Effector memory CD8-positive, alpha-beta T cell (primary cell): ENCODE results near the gene HTR2B.

Experiments
- ATAC-seq: fragments of 150-1000 bp; cut with Tn5 transposase; replicated peaks from 2 replicates; pipeline ENCODE4 v1.10.0; 2021; ENCODE audit warnings: mild to moderate bottlenecking, moderate library complexity
- DNase-seq, 3 experiments: peaks; one replicate each; pipeline ENCODE4 v3.0.0; 2021
- H3K27ac Mint-ChIP-seq, 2 donors: one replicate each; pipeline ENCODE4 v1.8.0; 2022; ENCODE audit warnings: mild to moderate bottlenecking in 2 of 2, mixed read lengths in 2 of 2, moderate library complexity in 2 of 2
- H3K27me3 Mint-ChIP-seq, 2 donors: one replicate each; pipeline ENCODE4 v1.8.0; 2022; ENCODE audit warnings: mixed read lengths in 2 of 2
- H3K36me3 Mint-ChIP-seq: one replicate; pipeline ENCODE4 v1.8.0; 2022; ENCODE audit warnings: mild to moderate bottlenecking, moderate library complexity, mixed read lengths; ENCODE audit not compliant: insufficient read depth
- H3K4me1 Mint-ChIP-seq, 2 donors: one replicate each; pipeline ENCODE4 v1.8.0; 2022; ENCODE audit warnings: low read depth in 2 of 2, mixed read lengths in 2 of 2
- H3K4me3 Mint-ChIP-seq, 2 donors: one replicate each; pipeline ENCODE4 v1.8.0; 2022; ENCODE audit warnings: mild to moderate bottlenecking in 2 of 2, mixed read lengths in 2 of 2, moderate library complexity in 2 of 2
- H3K9me3 Mint-ChIP-seq, 2 donors: one replicate each; pipeline ENCODE4 v1.8.0; 2022; ENCODE audit warnings: mixed read lengths in 2 of 2

HTR2B gene

GRCh38 chr2:231127936-231128335, 3.1 kb upstream of the HTR2B start:
- H3K36me3 Mint-ChIP-seq, result no peaks in the 10 kb centered on the region
- no peak for ATAC-seq
- H3K27me3 Mint-ChIP-seq, result no peaks in the 10 kb centered on the region
- peaks cover 3 to 10% of the 10 kb centered on the region in 2 donors for H3K4me1 Mint-ChIP-seq
- DNase-seq, result no peak
- H3K9me3 Mint-ChIP-seq, result no peaks in the 10 kb centered on the region
- no peak overlapping the region for H3K4me3 Mint-ChIP-seq
- H3K27ac Mint-ChIP-seq, result no peak overlapping the region

GRCh38 chr2:231127480-231127879, 2.6 kb upstream of the HTR2B start:
- Mint-ChIP-seq H3K9me3 (no peaks in the 10 kb centered on the region), H3K4me3 (no peak overlapping the region), H3K4me1 (peaks cover 3 to 5% of the 10 kb centered on the region in 2 donors), H3K36me3 (no peaks in the 10 kb centered on the region), H3K27me3 (no peaks in the 10 kb centered on the region), H3K27ac (no peak overlapping the region)
- no peak for DNase-seq
- ATAC-seq, result no peak

- no peak for DNase-seq
- no peak for ATAC-seq
- no peaks in the 10 kb centered on the region for H3K9me3 Mint-ChIP-seq
- H3K4me3 Mint-ChIP-seq, result no peak overlapping the region
- no peak overlapping the region for H3K27ac Mint-ChIP-seq
- no peaks in the 10 kb centered on the region for H3K27me3 Mint-ChIP-seq
- peaks cover 3 to 5% of the 10 kb centered on the region in 2 donors for H3K4me1 Mint-ChIP-seq
- H3K36me3 Mint-ChIP-seq, result no peaks in the 10 kb centered on the region
Observed at GRCh38 chr2:231126123-231126522, 1.3 kb upstream of the HTR2B start.

GRCh38 chr2:231123362-231123898, 1.4 kb downstream of the HTR2B start:
- DNase-seq, result no peak
- H3K4me1 Mint-ChIP-seq, result peaks cover 2% of the 10 kb centered on the region in 2 donors
- no peak for ATAC-seq
- no peak overlapping the region for H3K4me3 Mint-ChIP-seq
- no peaks in the 10 kb centered on the region for H3K9me3 Mint-ChIP-seq
- H3K36me3 Mint-ChIP-seq, result peaks cover 7% of the 10 kb centered on the region
- no peaks in the 10 kb centered on the region for H3K27me3 Mint-ChIP-seq
- H3K27ac Mint-ChIP-seq, result no peak overlapping the region

- no peak overlapping the region for H3K4me3 Mint-ChIP-seq
- H3K9me3 Mint-ChIP-seq, result no peaks in the 10 kb centered on the region
- H3K4me1 Mint-ChIP-seq, result peaks cover 3 to 5% of the 10 kb centered on the region in 2 donors
- peak overlapping the region in 1 of 2 donors; percentile 2 for H3K27ac Mint-ChIP-seq
- no peak for DNase-seq
- peaks cover 14% of the 10 kb centered on the region for H3K36me3 Mint-ChIP-seq
- no peaks in the 10 kb centered on the region for H3K27me3 Mint-ChIP-seq
- no peak for ATAC-seq
Observed at GRCh38 chr2:231118614-231118942, 6.3 kb downstream of the HTR2B start.

DNA sequence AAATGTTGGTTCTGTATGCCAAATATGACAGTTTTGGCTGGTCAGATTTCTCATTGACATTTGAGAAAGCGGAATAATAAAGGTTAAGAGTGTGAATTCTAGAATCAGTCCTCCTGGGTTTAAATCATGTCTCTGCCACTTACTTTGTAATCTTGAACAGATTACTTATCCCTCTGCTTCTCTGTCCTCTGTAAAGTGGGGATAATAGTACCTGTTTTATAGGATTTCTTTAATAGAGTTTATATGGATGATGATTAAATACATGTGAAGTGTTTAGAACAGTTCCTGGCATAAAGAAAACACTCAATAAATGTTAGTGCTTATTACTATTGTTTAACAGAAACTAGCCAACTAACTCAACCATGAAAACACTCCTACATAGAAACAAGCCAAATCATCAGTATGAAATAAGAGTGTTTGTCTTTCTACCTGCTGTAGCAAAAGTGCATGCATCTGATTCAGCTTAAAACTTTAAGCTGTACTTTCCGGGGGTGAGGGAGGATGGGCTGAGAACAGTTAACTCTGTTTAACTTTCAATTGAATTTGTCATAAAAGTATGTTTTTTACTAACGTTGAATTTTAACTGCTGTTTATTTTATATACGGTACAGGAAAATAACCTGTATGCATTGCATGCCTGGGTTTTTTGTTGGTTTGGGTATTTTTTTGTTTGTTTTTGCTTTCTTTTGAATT, 6.8 kb downstream of the HTR2B start:
- DNase-seq, result no peak
- no peak for ATAC-seq
- H3K27me3 Mint-ChIP-seq, result no peaks in the 10 kb centered on the region
- H3K4me3 Mint-ChIP-seq, result no peak overlapping the region
- H3K27ac Mint-ChIP-seq, result peak overlapping the region in 1 of 2 donors; percentile 2
- peaks cover 3 to 5% of the 10 kb centered on the region in 2 donors for H3K4me1 Mint-ChIP-seq
- H3K36me3 Mint-ChIP-seq, result peaks cover 14% of the 10 kb centered on the region
- no peaks in the 10 kb centered on the region for H3K9me3 Mint-ChIP-seq

DNA sequence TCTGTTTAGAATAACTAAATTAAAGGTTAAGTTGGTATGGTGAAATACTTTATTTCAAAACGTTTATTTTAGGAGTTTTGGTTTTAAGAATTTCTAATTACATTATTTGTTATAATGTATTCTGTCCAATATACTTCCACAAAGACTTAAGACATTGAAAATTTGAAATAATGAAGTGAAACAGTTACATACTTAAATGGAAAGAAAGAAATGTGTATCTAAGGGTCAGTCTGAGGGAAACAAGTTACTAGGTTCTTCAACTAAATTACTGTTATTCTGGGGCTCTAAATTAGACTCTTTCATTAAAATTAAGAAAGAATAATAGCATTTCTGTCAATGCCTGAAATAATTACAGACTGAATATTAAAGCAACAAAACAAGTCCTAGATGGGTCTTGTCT, 7.7 kb downstream of the HTR2B start:
- ATAC-seq (no peak), DNase-seq (no peak)
- Mint-ChIP-seq H3K27ac (no peak overlapping the region), H3K9me3 (no peaks in the 10 kb centered on the region), H3K27me3 (no peaks in the 10 kb centered on the region), H3K4me3 (no peak overlapping the region), H3K4me1 (peaks cover 3 to 5% of the 10 kb centered on the region in 2 donors), H3K36me3 (peaks cover 15% of the 10 kb centered on the region)

DNA sequence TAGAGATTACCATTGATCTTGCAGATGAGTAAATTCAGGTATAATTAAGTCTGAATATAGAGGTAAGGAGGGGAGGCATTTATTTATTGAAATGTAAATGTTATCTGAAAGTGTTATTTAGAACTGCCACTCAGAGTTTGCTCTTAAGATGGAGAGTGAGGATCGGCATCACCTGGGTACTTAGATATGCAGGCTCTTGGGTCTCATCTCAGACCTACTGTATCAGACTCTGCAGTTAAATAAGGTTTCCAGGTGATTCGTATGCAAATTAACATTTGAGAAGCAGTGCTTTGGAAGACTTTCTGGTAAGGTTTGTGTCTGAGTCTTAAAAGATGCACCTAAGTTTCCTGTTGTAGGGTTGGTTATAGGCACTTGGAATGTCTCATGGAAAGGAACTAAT, 9.2 kb downstream of the HTR2B start:
- Mint-ChIP-seq H3K9me3 (no peaks in the 10 kb centered on the region), H3K36me3 (peaks cover 17% of the 10 kb centered on the region), H3K4me1 (peaks cover 3 to 5% of the 10 kb centered on the region in 2 donors), H3K27ac (peak overlapping the region in 1 of 2 donors; percentile 8), H3K4me3 (no peak overlapping the region), H3K27me3 (no peaks in the 10 kb centered on the region)
- no peak for ATAC-seq
- no peak for DNase-seq

DNA sequence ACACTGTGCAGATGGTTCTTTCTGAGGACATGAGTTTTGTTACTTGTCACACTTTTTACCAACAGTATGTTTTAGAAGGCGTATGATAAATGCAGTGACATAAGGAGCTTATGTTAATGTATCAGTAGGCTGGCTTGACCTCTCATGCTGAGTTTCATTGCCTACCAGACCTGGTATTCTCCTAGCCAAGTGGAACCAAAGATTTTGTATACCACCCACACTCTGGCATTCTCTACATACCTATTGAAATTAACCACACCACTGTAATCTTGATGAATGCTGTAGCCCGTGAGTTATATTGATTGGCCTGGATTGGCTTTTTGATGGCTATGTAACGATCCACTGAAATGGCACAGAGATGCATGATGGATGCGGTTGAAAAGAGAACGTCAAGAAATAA, 11.4 kb downstream of the HTR2B start:
- Mint-ChIP-seq H3K4me3 (no peak overlapping the region), H3K27ac (no peak overlapping the region), H3K36me3 (peaks cover 23% of the 10 kb centered on the region), H3K4me1 (peaks cover 3 to 5% of the 10 kb centered on the region in 2 donors), H3K27me3 (no peaks in the 10 kb centered on the region), H3K9me3 (no peaks in the 10 kb centered on the region)
- DNase-seq, result no peak
- ATAC-seq, result no peak

DNA sequence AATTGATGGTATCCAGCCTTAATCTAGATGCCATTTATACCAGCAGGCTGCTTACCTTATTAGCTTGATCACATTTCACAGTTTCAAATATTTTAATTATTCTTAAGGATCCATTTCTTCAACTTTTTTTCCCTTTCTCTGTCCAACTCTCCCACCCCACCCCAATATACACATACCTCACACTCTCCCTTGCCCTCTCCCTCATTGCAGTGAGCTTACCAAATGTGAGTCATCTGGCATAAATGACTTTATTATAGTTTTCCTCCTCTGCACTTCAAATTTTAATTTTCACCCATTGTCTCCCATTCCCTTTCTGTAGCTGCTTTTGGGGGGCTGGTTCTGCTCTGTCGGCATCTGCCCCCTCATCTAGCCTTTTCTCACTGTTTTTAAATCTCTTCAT, 12.9 kb downstream of the HTR2B start:
- Mint-ChIP-seq H3K36me3 (peaks cover 25% of the 10 kb centered on the region), H3K27ac (no peak overlapping the region), H3K9me3 (no peaks in the 10 kb centered on the region), H3K27me3 (no peaks in the 10 kb centered on the region), H3K4me1 (peaks cover 0 to 3% of the 10 kb centered on the region in 2 donors), H3K4me3 (no peak overlapping the region)
- no peak for ATAC-seq
- DNase-seq, result no peak

GRCh38 chr2:231110551-231110950, 14.3 kb downstream of the HTR2B start:
- no peaks in the 10 kb centered on the region for H3K27me3 Mint-ChIP-seq
- H3K36me3 Mint-ChIP-seq, result peaks cover 25% of the 10 kb centered on the region
- H3K4me1 Mint-ChIP-seq, result peaks cover 0 to 3% of the 10 kb centered on the region in 2 donors
- DNase-seq (no peak), ATAC-seq (no peak)
- no peaks in the 10 kb centered on the region for H3K9me3 Mint-ChIP-seq
- no peak overlapping the region for H3K4me3 Mint-ChIP-seq
- no peak overlapping the region for H3K27ac Mint-ChIP-seq

DNA sequence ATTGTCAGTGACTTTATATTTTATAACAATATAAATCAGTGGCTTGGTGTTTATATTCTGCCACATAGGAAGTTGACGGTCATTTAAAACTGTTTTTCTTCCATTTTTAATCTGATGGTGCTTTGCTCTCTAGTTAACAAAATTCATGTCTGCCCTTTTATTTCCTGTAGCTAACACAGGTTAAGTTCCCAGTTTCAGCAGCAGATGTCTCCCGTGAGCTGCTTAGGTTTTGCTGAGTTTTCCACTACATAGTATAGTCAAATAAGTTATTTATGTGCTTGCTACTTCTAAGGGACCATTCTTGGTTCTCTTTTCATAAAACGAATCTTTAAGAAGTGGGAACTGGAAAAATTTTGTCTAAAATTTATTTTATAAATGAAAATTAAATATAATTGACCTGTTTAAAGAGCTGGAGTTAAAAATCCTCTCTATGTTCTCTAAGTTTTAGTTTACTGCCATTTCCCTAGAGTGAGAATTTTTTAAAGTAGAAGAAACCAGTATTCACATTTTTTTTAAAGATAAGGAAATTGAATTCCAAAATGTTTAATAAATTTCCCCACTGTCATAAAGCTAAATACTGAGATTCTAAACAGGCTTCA, 20.6 kb downstream of the HTR2B start:
- H3K36me3 Mint-ChIP-seq, result peaks cover 9% of the 10 kb centered on the region
- no peak overlapping the region for H3K4me3 Mint-ChIP-seq

GRCh38 chr2:231102772-231103171, 22.1 kb downstream of the HTR2B start:
- Mint-ChIP-seq H3K4me3 (no peak overlapping the region), H3K4me1 (no peaks in the 10 kb centered on the region), H3K27ac (no peak overlapping the region), H3K36me3 (peaks cover 4% of the 10 kb centered on the region), H3K9me3 (peaks cover 2 to 7% of the 10 kb centered on the region in 2 donors), H3K27me3 (no peaks in the 10 kb centered on the region)
- DNase-seq, result no peak
- ATAC-seq, result no peak

More for the DNA sequence above, 20.6 kb downstream of the HTR2B start:
- H3K4me1 Mint-ChIP-seq, result no peaks in the 10 kb centered on the region
- H3K27me3 Mint-ChIP-seq, result no peaks in the 10 kb centered on the region
- ATAC-seq, result peak; percentile 81
- peaks cover 0 to under 1% of the 10 kb centered on the region in 2 donors for H3K9me3 Mint-ChIP-seq
- DNase-seq, result peak; percentile 34 to 54 (median 42)
- peak overlapping the region in 1 of 2 donors; percentile 8 for H3K27ac Mint-ChIP-seq

DNA sequence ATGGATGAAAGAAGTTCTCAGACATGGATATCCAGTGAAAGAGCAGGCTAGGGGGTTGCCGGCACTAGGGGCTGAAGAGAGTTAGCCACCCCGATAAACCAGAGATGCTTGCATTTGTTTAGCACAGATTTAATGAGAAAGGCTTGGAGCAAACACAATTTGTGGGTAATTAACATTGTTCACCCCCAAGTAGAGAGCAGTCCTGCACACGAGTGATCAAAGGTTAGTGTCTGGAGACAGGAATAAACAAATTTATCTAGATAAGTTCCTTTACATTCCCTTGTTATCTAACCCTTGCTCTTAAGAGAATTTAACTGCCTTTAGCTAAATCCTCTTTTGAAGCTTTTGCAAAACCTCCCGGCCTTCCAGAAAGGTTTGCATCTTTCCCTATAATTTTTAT, 23.9 kb downstream of the HTR2B start:
- no peak for DNase-seq
- peaks cover 4% of the 10 kb centered on the region for H3K36me3 Mint-ChIP-seq

More for the DNA sequence above, 23.9 kb downstream of the HTR2B start:
- Mint-ChIP-seq H3K27ac (no peak overlapping the region), H3K9me3 (peaks cover 2 to 7% of the 10 kb centered on the region in 2 donors), H3K4me3 (no peak overlapping the region), H3K27me3 (no peaks in the 10 kb centered on the region), H3K4me1 (no peaks in the 10 kb centered on the region)
- no peak for ATAC-seq
